Vagina (tissue), 2 donors: ENCODE results near the gene PLRG1. TPM values are rescaled to one million over a fixed set of nuclear protein-coding genes. Genes with fewer than 3 reads are reported as not detected.

ENCODE experiments used
- DNase-seq, 2 donors: peaks; one replicate each; pipeline ENCODE4 v3.0.0-alpha.2; 2017; ENCODE audit errors: extremely low spot score in 2 of 2
- H3K27ac ChIP-seq: fragments of 200-600 bp; sonication (generic); one replicate; pipeline ENCODE4 v1.5.1; 2019
- H3K27me3 ChIP-seq: fragments of 200-600 bp; sonication (generic); one replicate; pipeline ENCODE4 v1.5.1; 2019
- H3K36me3 ChIP-seq, 2 donors: fragments of 200-600 bp; sonication (generic); one replicate each; pipeline ENCODE4 v1.5.1; 2017 to 2019
- H3K4me1 ChIP-seq: fragments of 200-600 bp; sonication (generic); one replicate; pipeline ENCODE4 v1.5.1; 2019
- H3K4me3 ChIP-seq, 2 donors: fragments of 200-600 bp; sonication (generic); 1 replicate in 1 of 2; 2 replicates in 1 of 2; pipeline ENCODE4 v1.5.1; 2016 to 2019
- H3K9me3 ChIP-seq: fragments of 200-600 bp; sonication (generic); one replicate; pipeline ENCODE4 v1.5.1; 2019
- CTCF ChIP-seq, 3 experiments: fragments of 450-650 bp in 2 of 3; fragments of 200-600 bp in 1 of 3; sonication (generic) in 1 of 3; IDR thresholded peaks; one replicate each; pipeline ENCODE4 v1.5.1; 2017 to 2019; ENCODE audit warnings: antibody characterized with exemption in 3 of 3, mild to moderate bottlenecking in 2 of 3, moderate library complexity in 2 of 3
- POLR2A ChIP-seq, 2 donors: fragments of 450-650 bp; IDR thresholded peaks; one replicate each; pipeline ENCODE4 v1.6.1; 2017; ENCODE audit warnings: antibody characterized with exemption in 2 of 2, mild to moderate bottlenecking in 2 of 2, moderate library complexity in 2 of 2
- POLR2AphosphoS5 ChIP-seq, 2 donors: sonication (generic); formaldehyde crosslinking; IDR thresholded peaks; one replicate each; pipeline ENCODE4 v1.9.0; 2017; ENCODE audit warnings: antibody characterized with exemption in 2 of 2, mild to moderate bottlenecking in 2 of 2, low read depth in 1 of 2; ENCODE audit not compliant: insufficient read depth in 1 of 2
- intact Hi-C: fragments of 100-400 bp; cut with DNase I; formaldehyde crosslinking; loops from one replicate; pipeline ENCODE4 v1.15.1; 2023
- total RNA-seq: library from RNA; depleted of rRNA; stranded (reverse); fragments of >200 nt; gene quantifications from one replicate; pipeline ENCODE4 v1.2.3, GENCODE V29; 2016

Gene PLRG1
- total RNA-seq, 1 donor from 2014 or later, result 41.3 TPM

DNA sequence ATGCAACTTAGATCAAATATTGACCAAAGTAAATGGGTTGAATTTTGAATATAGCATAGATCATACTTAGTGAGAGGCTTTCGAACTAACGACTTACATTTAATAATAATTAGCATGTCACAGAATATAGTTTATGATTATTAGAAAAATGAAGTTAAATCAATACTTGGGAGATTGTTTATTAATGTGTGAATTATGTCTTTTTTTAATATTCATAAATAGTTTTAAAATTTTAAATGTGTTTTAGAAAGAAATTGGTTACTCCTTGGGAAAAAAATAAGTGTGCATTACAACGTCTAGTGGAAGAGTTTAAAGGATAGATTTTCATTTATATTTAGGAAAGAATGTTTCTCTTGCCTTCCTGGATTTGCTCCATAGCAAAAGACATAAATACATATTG lies 33.0 kb upstream of the PLRG1 start:
- Histone ChIP-seq H3K36me3 (no peaks in the 10 kb centered on the region), H3K4me3 (no peak overlapping the region), H3K4me1 (no peaks in the 10 kb centered on the region), H3K9me3 (no peaks in the 10 kb centered on the region), H3K27ac (no peak overlapping the region), H3K27me3 (no peaks in the 10 kb centered on the region)
- TF ChIP-seq POLR2A (IDR thresholded peaks at IDR 0.05), result no peak
- no peak for TF ChIP-seq CTCF (IDR thresholded peaks at IDR 0.05)
- no peak for TF ChIP-seq POLR2AphosphoS5 (IDR thresholded peaks at IDR 0.05; ENCODE audit: insufficient read depth in 1 of 2, low read depth in 1 of 2)
- intact Hi-C loops, result no loop called here
- DNase-seq, result no peak

- H3K4me1 ChIP-seq, result no peaks in the 10 kb centered on the region
- no peak overlapping the region for H3K27ac ChIP-seq
- H3K9me3 ChIP-seq, result no peaks in the 10 kb centered on the region
- H3K4me3 ChIP-seq, result no peak overlapping the region
- H3K36me3 ChIP-seq, result no peaks in the 10 kb centered on the region
- DNase-seq, result no peak
- intact Hi-C loops, result no loop called here
- TF ChIP-seq POLR2A (IDR thresholded peaks at IDR 0.05) (no peak), CTCF (IDR thresholded peaks at IDR 0.05) (no peak), POLR2AphosphoS5 (IDR thresholded peaks at IDR 0.05; ENCODE audit: insufficient read depth in 1 of 2, low read depth in 1 of 2) (no peak)
- H3K27me3 ChIP-seq, result no peaks in the 10 kb centered on the region
Measured at GRCh38 chr4:154582723-154583122, 32.5 kb upstream of the PLRG1 start.

GRCh38 chr4:154579927-154580326 lies 29.7 kb upstream of the PLRG1 start:
- Histone ChIP-seq H3K4me1 (no peaks in the 10 kb centered on the region), H3K9me3 (no peaks in the 10 kb centered on the region), H3K36me3 (no peaks in the 10 kb centered on the region), H3K27me3 (no peaks in the 10 kb centered on the region), H3K4me3 (no peak overlapping the region), H3K27ac (no peak overlapping the region)
- TF ChIP-seq POLR2AphosphoS5 (IDR thresholded peaks at IDR 0.05; ENCODE audit: insufficient read depth in 1 of 2, low read depth in 1 of 2), result no peak
- TF ChIP-seq CTCF (IDR thresholded peaks at IDR 0.05), result no peak
- TF ChIP-seq POLR2A (IDR thresholded peaks at IDR 0.05), result no peak
- no peak for DNase-seq
- intact Hi-C loops, result no loop called here

- H3K4me3 ChIP-seq, result no peak overlapping the region
- no peak for DNase-seq
- no peaks in the 10 kb centered on the region for H3K36me3 ChIP-seq
- H3K4me1 ChIP-seq, result no peaks in the 10 kb centered on the region
- intact Hi-C loops, result no loop called here
- H3K27ac ChIP-seq, result no peak overlapping the region
- H3K9me3 ChIP-seq, result no peaks in the 10 kb centered on the region
- no peak for TF ChIP-seq CTCF (IDR thresholded peaks at IDR 0.05)
- no peaks in the 10 kb centered on the region for H3K27me3 ChIP-seq
Measured at GRCh38 chr4:154578919-154579318, 28.7 kb upstream of the PLRG1 start.

DNA sequence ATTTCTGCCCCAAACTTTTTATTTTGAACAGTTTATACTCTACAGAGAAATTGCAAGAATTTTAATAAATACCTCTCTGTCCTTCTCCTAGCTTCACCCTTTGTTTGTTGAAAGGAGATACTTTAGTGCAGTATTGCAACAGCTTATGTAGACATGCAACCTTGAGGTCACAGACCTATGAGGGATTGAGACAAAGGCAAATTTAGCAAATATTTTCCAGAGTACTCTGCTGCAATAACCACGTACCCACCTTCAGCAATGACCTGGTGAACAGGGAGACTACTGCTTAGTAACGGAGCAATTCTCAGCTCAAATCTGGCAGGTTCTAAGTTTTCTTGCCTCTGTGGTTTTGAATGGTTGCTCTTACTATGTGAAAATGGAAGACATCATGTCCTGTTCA lies 27.1 kb upstream of the PLRG1 start:
- TF ChIP-seq POLR2A (IDR thresholded peaks at IDR 0.05) (no peak), CTCF (IDR thresholded peaks at IDR 0.05) (no peak), POLR2AphosphoS5 (IDR thresholded peaks at IDR 0.05; ENCODE audit: insufficient read depth in 1 of 2, low read depth in 1 of 2) (no peak)
- no peak for DNase-seq
- no peaks in the 10 kb centered on the region for H3K4me1 ChIP-seq
- no peaks in the 10 kb centered on the region for H3K27me3 ChIP-seq
- H3K36me3 ChIP-seq, result no peaks in the 10 kb centered on the region
- intact Hi-C loops, result no loop called here
- no peak overlapping the region for H3K4me3 ChIP-seq
- no peaks in the 10 kb centered on the region for H3K9me3 ChIP-seq
- no peak overlapping the region for H3K27ac ChIP-seq
